ENCODE data around the gene HSPB3. TPM values are rescaled to one million over a fixed set of nuclear protein-coding genes. Genes with fewer than 3 reads are reported as not detected.
"Not testable (repeated sequence)": the region's sequence is repeated elsewhere in the genome, so short reads cannot be mapped to it uniquely, and the experiment has no call there.

Gene HSPB3
- total RNA-seq, 1 donor from 2014 or later: not detected

DNA sequence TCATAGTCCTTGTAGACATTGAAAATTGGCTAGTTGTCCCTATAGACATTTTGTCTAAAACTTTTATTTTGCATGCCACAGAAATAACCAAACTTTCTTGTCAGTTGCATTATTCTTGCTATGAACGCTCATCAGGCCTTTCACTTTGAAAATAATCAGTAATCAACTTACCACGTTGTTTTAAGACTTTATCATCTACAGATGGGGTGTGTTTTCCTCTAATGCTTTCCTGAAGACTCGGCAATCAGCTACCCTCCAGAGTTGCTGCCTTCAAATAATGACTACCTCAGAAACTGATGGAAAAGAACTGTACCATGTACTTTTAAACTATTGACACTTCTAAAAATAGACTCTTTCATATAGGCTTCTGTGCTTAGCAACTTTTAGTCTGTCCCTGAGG lies 33.5 kb upstream of the HSPB3 start:
- H3K4me3 ChIP-seq (ENCODE audit: low read depth, low read length): no peak overlapping the region
- DNase-seq (ENCODE audit: low read depth): no peak
- TF ChIP-seq, protein P1, sequence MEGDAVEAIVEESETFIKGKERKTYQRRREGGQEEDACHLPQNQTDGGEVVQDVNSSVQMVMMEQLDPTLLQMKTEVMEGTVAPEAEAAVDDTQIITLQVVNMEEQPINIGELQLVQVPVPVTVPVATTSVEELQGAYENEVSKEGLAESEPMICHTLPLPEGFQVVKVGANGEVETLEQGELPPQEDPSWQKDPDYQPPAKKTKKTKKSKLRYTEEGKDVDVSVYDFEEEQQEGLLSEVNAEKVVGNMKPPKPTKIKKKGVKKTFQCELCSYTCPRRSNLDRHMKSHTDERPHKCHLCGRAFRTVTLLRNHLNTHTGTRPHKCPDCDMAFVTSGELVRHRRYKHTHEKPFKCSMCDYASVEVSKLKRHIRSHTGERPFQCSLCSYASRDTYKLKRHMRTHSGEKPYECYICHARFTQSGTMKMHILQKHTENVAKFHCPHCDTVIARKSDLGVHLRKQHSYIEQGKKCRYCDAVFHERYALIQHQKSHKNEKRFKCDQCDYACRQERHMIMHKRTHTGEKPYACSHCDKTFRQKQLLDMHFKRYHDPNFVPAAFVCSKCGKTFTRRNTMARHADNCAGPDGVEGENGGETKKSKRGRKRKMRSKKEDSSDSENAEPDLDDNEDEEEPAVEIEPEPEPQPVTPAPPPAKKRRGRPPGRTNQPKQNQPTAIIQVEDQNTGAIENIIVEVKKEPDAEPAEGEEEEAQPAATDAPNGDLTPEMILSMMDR (conservative IDR thresholded peaks at IDR 0.05; ENCODE audit: low read depth, low read length): no peak

- TF ChIP-seq, protein P1 (conservative IDR thresholded peaks at IDR 0.05; ENCODE audit: low read depth, low read length): no peak
- no peak for DNase-seq (ENCODE audit: low read depth)
- no peak overlapping the region for H3K4me3 ChIP-seq (ENCODE audit: low read depth, low read length)
Measured at GRCh38 chr5:54425258-54425657, 30.2 kb upstream of the HSPB3 start.

GRCh38 chr5:54426209-54426608 lies 29.3 kb upstream of the HSPB3 start:
- H3K4me3 ChIP-seq (ENCODE audit: low read depth, low read length): no peak overlapping the region
- TF ChIP-seq, protein P1 (conservative IDR thresholded peaks at IDR 0.05; ENCODE audit: low read depth, low read length): no peak
- no peak for DNase-seq (ENCODE audit: low read depth)

GRCh38 chr5:54434650-54435049 lies 20.8 kb upstream of the HSPB3 start:
- H3K4me3 ChIP-seq (ENCODE audit: low read depth, low read length); DNase-seq (ENCODE audit: low read depth): not testable (repeated sequence)

- H3K4me3 ChIP-seq (ENCODE audit: low read depth, low read length): no peak overlapping the region
- DNase-seq (ENCODE audit: low read depth): no peak
- TF ChIP-seq, protein P1 (conservative IDR thresholded peaks at IDR 0.05; ENCODE audit: low read depth, low read length): no peak
Measured at GRCh38 chr5:54438620-54439389, 16.7 kb upstream of the HSPB3 start.

DNA sequence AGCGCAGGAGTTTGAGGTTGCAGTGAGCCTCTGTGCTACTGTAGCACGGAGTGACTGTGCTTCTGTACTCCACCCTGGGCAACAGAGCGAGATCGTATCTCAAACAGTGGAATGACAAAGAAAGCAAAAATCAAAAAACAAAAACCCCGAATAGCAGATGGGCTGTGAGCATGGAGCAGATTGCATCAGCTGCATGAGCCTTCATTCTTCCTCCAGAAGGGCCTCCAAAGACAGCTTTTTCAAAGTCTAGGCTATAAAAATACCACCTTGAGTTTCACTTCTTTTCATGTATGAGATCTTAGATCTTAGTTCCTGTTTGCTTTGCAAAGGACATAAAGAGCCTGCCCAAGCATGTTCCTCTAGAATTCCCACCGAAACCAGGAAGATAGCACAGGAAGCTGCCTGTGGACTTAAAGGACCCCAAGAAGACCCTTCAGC lies 15.0 kb upstream of the HSPB3 start:
- TF ChIP-seq, protein P1 (conservative IDR thresholded peaks at IDR 0.05; ENCODE audit: low read depth, low read length): no peak
- H3K4me3 ChIP-seq (ENCODE audit: low read depth, low read length): no peak overlapping the region
- DNase-seq (ENCODE audit: low read depth): no peak

DNA sequence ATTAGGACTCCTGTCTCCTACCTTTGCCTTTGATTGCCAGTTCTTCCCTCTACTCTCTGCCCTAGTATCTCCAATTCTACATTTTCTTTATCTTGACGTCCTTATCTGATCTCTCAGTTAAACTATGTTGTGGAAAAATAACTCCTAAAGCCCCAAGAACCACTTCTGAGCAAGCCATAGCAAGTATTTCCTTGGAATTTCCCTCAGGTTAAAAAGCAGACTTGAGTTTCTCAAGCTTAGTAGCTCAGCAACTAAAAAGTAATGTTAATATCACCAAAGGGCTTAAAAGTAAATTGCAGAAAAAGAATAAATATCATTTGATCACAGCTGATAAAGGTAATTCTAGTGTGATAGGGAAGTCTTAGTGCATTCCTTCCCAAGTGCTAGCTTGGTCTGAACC lies 13.2 kb upstream of the HSPB3 start:
- DNase-seq (ENCODE audit: low read depth): no peak
- H3K4me3 ChIP-seq (ENCODE audit: low read depth, low read length): no peak overlapping the region
- TF ChIP-seq, protein P1 (conservative IDR thresholded peaks at IDR 0.05; ENCODE audit: low read depth, low read length): no peak
